Naive thymus-derived CD8-positive, alpha-beta T cell (primary cell): ENCODE data around the gene PXDN. TPM values are rescaled to one million over a fixed set of nuclear protein-coding genes. Genes with fewer than 3 reads are reported as not detected.

ENCODE experiments used
- ATAC-seq, 2 donors: fragments of 150-1000 bp; cut with Tn5 transposase in 1 of 2; sonication (Bioruptor Pico), chemical (Tn5 transposase) in 1 of 2; 1 replicate in 1 of 2; 2 replicates in 1 of 2; pipeline ENCODE4 v1.10.0; 2021; ENCODE audit warnings: mild to moderate bottlenecking in 2 of 2, moderate library complexity in 2 of 2
- POLR2A ChIA-PET: fragments of 350-600 bp; sonication (Branson Sonifier 250); formaldehyde crosslinking; loops from one replicate; lab custom pipeline; 2021; ENCODE audit warnings: antibody characterized with exemption; lab: Charles Lee
- DNase-seq, 10 donors: peaks; one replicate each; pipeline versions ENCODE4 v3.0.0 to v3.0.0-alpha.2; 2020 to 2022
- H3K27ac Mint-ChIP-seq, 10 donors: one replicate each; pipeline ENCODE4 v1.8.0; 2020 to 2022; ENCODE audit warnings: mild to moderate bottlenecking in 10 of 10, mixed read lengths in 10 of 10, moderate library complexity in 4 of 10, inconsistent platforms in 1 of 10
- H3K27me3 Mint-ChIP-seq, 5 donors: one replicate each; pipeline ENCODE4 v1.8.0; 2021 to 2022; ENCODE audit warnings: mixed read lengths in 5 of 5
- H3K36me3 Mint-ChIP-seq, 3 donors: one replicate each; pipeline ENCODE4 v1.8.0; 2020 to 2022; ENCODE audit warnings: mixed read lengths in 3 of 3, mild to moderate bottlenecking in 2 of 3, inconsistent platforms in 1 of 3
- H3K4me1 Mint-ChIP-seq, 4 donors: one replicate each; pipeline ENCODE4 v1.8.0; 2021 to 2022; ENCODE audit warnings: mixed read lengths in 4 of 4
- H3K4me3 Mint-ChIP-seq, 10 donors: one replicate each; pipeline ENCODE4 v1.8.0; 2020 to 2022; ENCODE audit warnings: mild to moderate bottlenecking in 10 of 10, mixed read lengths in 10 of 10, moderate library complexity in 6 of 10, inconsistent platforms in 1 of 10
- H3K9me3 Mint-ChIP-seq, 9 donors: one replicate each; pipeline ENCODE4 v1.8.0; 2020 to 2022; ENCODE audit warnings: mixed read lengths in 9 of 9, mild to moderate bottlenecking in 3 of 9, inconsistent platforms in 1 of 9, moderate library complexity in 1 of 9
- polyA plus RNA-seq, 3 donors: library from polyadenylated mRNA; unstranded; fragments of 300-500 nt; fragmentation: Illumina TruSeq; gene quantifications; one replicate each; pipeline ENCODE4 v1.2.3, GENCODE V29; 2021
- total RNA-seq, 8 experiments: library from RNA in 2 of 8; stranded (reverse) in 2 of 8; gene quantifications; one replicate each; pipeline ENCODE4 v1.2.3 and lab custom pipeline; 2021 to 2026

PXDN gene, protein sequence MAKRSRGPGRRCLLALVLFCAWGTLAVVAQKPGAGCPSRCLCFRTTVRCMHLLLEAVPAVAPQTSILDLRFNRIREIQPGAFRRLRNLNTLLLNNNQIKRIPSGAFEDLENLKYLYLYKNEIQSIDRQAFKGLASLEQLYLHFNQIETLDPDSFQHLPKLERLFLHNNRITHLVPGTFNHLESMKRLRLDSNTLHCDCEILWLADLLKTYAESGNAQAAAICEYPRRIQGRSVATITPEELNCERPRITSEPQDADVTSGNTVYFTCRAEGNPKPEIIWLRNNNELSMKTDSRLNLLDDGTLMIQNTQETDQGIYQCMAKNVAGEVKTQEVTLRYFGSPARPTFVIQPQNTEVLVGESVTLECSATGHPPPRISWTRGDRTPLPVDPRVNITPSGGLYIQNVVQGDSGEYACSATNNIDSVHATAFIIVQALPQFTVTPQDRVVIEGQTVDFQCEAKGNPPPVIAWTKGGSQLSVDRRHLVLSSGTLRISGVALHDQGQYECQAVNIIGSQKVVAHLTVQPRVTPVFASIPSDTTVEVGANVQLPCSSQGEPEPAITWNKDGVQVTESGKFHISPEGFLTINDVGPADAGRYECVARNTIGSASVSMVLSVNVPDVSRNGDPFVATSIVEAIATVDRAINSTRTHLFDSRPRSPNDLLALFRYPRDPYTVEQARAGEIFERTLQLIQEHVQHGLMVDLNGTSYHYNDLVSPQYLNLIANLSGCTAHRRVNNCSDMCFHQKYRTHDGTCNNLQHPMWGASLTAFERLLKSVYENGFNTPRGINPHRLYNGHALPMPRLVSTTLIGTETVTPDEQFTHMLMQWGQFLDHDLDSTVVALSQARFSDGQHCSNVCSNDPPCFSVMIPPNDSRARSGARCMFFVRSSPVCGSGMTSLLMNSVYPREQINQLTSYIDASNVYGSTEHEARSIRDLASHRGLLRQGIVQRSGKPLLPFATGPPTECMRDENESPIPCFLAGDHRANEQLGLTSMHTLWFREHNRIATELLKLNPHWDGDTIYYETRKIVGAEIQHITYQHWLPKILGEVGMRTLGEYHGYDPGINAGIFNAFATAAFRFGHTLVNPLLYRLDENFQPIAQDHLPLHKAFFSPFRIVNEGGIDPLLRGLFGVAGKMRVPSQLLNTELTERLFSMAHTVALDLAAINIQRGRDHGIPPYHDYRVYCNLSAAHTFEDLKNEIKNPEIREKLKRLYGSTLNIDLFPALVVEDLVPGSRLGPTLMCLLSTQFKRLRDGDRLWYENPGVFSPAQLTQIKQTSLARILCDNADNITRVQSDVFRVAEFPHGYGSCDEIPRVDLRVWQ (N-terminal part only)
- 1 to 10 TPM in 1 of 2 experiments, under 1 TPM in 1; 0.42 to 1.1 TPM for total RNA-seq
- polyA plus RNA-seq = 1 to 10 TPM; 1.4 to 2.0 (median 1.9) TPM
- 0 to 8.3 (median 3.6) reads per million in 6 experiments for total RNA-seq (lab: John Stamatoyannopoulos, UW)

DNA sequence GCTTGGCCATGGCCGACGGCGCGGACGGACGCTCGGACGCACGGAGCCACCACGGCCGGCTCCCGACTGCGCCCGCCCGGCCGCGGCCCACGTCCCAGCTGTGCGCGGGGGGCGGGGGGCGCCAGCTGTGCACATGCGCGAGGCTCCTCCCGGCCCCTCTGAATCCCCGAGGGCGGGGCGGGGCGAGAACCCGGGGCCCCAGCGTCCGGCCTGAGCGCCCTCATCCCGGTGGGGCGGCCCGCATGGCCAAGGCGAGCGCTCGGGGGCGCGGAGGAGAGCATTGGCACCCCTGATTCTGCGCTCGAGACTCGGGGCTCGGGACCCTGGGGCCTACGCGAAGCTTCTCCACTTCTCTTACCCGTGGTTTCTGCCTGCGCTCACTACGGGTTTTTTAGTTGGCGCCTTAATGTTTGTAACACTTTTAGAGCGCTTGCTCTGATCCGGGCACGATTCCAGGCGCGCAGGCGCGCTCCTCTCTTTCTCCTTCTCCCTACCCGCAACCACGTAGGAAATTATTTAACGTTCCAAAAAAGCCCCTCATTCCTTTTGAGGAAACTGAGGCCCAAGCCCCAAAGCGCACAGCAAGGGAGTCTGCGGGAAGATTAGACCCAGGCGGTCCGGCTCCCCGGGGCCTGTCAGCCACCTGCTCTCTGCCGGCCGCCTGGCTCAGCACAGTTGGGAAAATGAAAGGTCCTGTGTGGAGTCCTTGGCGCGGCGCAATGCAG, at the start of gene PXDN:
PXDN (minus strand) TSS at position 70 of the 725 bp plus-strand sequence; CDS start at position 10, 60 bp downstream.
- Mint-ChIP-seq H3K4me3 (peak within 1 kb of the TSS in 8 of 10 donors; percentile 38 to 76 (median 69)), H3K27me3 (peaks cover 19 to 76% (median 52%) of the 10 kb centered on the region in 5 donors), H3K9me3 (no peaks in the 10 kb centered on the region), H3K4me1 (peaks cover 0 to 14% (median 10%) of the 10 kb centered on the region in 4 donors), H3K27ac (peak within 1 kb of the TSS in 1 of 10 donors; percentile 9), H3K36me3 (no peaks in the 10 kb centered on the region)
- DNase-seq (no peak), ATAC-seq (no peak)
- POLR2A ChIA-PET = no interaction called here

- ATAC-seq = no peak
- H3K4me1 Mint-ChIP-seq = peaks cover 0 to 23% (median 5%) of the 10 kb centered on the region in 4 donors
- H3K4me3 Mint-ChIP-seq = no peak overlapping the region
- H3K27ac Mint-ChIP-seq = peak overlapping the region in 2 of 10 donors; percentile 35 to 85
- H3K27me3 Mint-ChIP-seq = peaks cover 0 to 3% (median 0%) of the 10 kb centered on the region in 5 donors
- DNase-seq = peak in 1 of 10 donors; percentile 52
- no peaks in the 10 kb centered on the region for H3K9me3 Mint-ChIP-seq
- H3K36me3 Mint-ChIP-seq = no peaks in the 10 kb centered on the region
- POLR2A ChIA-PET = no interaction called here
Measured at GRCh38 chr2:1793868-1794445, 49.6 kb upstream of the PXDN start.

DNA sequence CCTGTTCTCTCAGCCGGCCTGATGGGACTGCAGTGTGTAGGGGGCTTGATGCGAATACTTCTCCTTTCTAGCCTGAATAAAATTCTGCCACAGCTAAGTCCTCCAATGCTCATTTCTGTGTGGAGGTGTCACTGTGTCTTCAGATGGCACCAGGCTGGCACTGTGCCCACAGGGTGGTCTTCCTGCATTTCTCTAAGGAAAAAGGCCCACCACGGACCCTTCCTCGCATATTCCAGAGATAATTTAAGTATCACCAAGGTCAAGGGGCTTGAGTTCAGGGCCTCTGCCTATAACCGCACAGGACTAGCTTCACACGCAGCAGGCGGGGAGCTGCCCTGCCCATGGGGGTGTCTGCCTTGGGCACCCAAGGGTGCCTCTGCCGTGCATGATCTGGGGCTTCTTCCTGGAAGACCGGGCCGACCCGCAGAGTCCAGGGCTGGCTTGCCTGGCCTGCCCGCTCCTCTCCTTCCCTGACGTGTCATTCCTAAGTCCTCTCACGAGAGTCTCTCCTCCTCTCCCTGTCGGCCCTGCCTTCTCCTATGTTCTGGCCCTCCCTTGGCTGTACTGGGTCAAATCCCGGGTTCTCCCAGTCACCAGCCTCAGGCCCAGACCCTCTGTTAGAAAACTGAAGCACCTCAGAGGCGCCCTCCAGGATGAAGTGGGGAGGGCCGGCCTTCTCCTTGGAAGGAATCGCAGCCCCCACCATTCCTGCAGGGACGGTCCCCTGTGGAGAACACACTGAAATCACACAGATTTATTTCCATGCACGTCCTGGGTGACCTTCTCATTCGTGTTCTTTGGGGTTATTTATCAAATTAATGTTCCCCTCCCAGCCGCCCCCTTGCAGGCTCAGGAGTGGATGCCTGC, 48.9 kb upstream of the PXDN start:
- Mint-ChIP-seq H3K27me3 (peaks cover 0 to 8% (median 3%) of the 10 kb centered on the region in 5 donors), H3K27ac (peak overlapping the region in 2 of 10 donors; percentile 83 to 85), H3K4me3 (peak overlapping the region in 1 of 10 donors; percentile 68), H3K4me1 (peaks cover 0 to 16% (median 3%) of the 10 kb centered on the region in 4 donors), H3K9me3 (no peaks in the 10 kb centered on the region), H3K36me3 (no peaks in the 10 kb centered on the region)
- POLR2A ChIA-PET = interaction anchor here (0.6 kb wide), 1 partner anchor 1012 kb away, joined by 4 read pairs; no protein-coding TSS in a partner anchor
- ATAC-seq = no peak
- peak in 1 of 10 donors; percentile 34 for DNase-seq

- H3K4me1 Mint-ChIP-seq = peaks cover 0 to 13% (median 3%) of the 10 kb centered on the region in 4 donors
- peak overlapping the region in 2 of 10 donors; percentile 81 to 82 for H3K27ac Mint-ChIP-seq
- POLR2A ChIA-PET = no interaction called here
- peak overlapping the region in 1 of 10 donors; percentile 33 for H3K4me3 Mint-ChIP-seq
- no peak for ATAC-seq
- no peaks in the 10 kb centered on the region for H3K36me3 Mint-ChIP-seq
- no peak for DNase-seq
- no peaks in the 10 kb centered on the region for H3K9me3 Mint-ChIP-seq
- peaks cover 0 to 17% (median 7%) of the 10 kb centered on the region in 5 donors for H3K27me3 Mint-ChIP-seq
Measured at GRCh38 chr2:1791685-1792435, 47.5 kb upstream of the PXDN start.

DNA sequence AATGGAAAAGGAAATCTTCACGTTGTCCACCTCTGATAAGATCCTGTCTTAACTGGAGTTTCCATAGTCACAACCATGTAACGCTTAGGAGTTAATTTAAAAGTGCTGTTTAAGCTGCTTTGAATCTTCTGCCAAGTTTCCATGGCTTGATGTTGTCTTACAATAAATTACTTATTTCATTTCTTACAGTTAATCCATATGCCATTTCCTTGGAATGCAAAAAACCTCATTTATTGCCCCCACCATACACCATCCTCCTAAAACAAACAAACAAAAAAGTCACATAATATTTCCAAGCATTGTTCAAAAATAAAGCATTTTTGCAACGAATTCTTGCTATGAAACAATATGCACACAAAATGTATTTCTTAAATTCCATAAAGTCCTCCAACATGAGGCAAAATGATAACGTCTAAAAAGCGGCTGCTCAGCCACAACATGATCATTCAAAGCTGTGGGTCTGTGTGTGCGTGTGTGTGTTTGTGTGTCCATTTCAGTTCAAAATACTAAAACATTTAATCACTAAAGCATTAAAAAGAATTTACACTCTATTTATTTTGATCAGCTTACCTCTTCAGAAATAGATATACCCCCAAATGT, 46.8 kb upstream of the PXDN start:
- peaks cover 0 to 17% (median 7%) of the 10 kb centered on the region in 5 donors for H3K27me3 Mint-ChIP-seq
- H3K9me3 Mint-ChIP-seq = no peaks in the 10 kb centered on the region
- POLR2A ChIA-PET = no interaction called here
- ATAC-seq = no peak
- peaks cover 0 to 6% (median 1%) of the 10 kb centered on the region in 4 donors for H3K4me1 Mint-ChIP-seq
- DNase-seq = no peak
- H3K36me3 Mint-ChIP-seq = no peaks in the 10 kb centered on the region
- H3K4me3 Mint-ChIP-seq = no peak overlapping the region
- H3K27ac Mint-ChIP-seq = peak overlapping the region in 1 of 10 donors; percentile 65

GRCh38 chr2:1790473-1790872, 46.2 kb upstream of the PXDN start:
- Mint-ChIP-seq H3K27ac (peak overlapping the region in 3 of 10 donors; percentile 48 to 64 (median 53)), H3K9me3 (no peaks in the 10 kb centered on the region), H3K4me1 (peaks cover 0 to 4% (median 0%) of the 10 kb centered on the region in 4 donors), H3K4me3 (no peak overlapping the region), H3K36me3 (no peaks in the 10 kb centered on the region), H3K27me3 (peaks cover 0 to 17% (median 7%) of the 10 kb centered on the region in 5 donors)
- ATAC-seq (no peak), DNase-seq (no peak)
- POLR2A ChIA-PET = no interaction called here

DNA sequence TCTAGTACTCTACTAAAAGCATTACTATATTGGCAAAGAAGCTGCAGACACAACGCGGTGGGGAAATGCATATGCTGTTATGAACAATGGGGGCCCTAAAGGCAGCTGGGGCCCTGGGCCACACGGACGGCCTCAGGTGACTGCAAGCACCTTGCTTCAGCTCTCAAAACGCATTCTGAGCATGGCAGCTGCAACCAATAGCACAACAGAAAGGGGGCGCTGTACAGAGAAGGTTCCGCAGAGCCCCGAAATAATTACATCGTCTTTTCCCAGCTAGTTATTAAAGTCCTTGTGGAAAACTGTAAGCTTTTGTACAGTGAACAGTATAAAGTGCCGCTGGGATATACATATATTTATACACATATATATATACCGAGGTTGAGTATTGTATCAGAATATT, 45.3 kb upstream of the PXDN start:
- Mint-ChIP-seq H3K27me3 (peaks cover 1 to 17% (median 10%) of the 10 kb centered on the region in 5 donors), H3K36me3 (no peaks in the 10 kb centered on the region), H3K4me3 (no peak overlapping the region), H3K9me3 (no peaks in the 10 kb centered on the region), H3K27ac (no peak overlapping the region), H3K4me1 (peaks cover 0 to 2% (median 0%) of the 10 kb centered on the region in 4 donors)
- POLR2A ChIA-PET = no interaction called here
- ATAC-seq (no peak), DNase-seq (no peak)

GRCh38 chr2:1788478-1788959, 44.2 kb upstream of the PXDN start:
- no peak overlapping the region for H3K4me3 Mint-ChIP-seq
- peaks cover 2 to 17% (median 10%) of the 10 kb centered on the region in 5 donors for H3K27me3 Mint-ChIP-seq
- H3K4me1 Mint-ChIP-seq = no peaks in the 10 kb centered on the region
- ATAC-seq (no peak), DNase-seq (peak in 1 of 10 donors; percentile 56)
- POLR2A ChIA-PET = no interaction called here
- no peaks in the 10 kb centered on the region for H3K36me3 Mint-ChIP-seq
- H3K27ac Mint-ChIP-seq = peak overlapping the region in 4 of 10 donors; percentile 7 to 94 (median 76)
- H3K9me3 Mint-ChIP-seq = no peaks in the 10 kb centered on the region

- no peaks in the 10 kb centered on the region for H3K36me3 Mint-ChIP-seq
- ATAC-seq (no peak), DNase-seq (no peak)
- H3K9me3 Mint-ChIP-seq = no peaks in the 10 kb centered on the region
- H3K4me3 Mint-ChIP-seq = peak overlapping the region in 1 of 10 donors; percentile 48
- POLR2A ChIA-PET = no interaction called here
- H3K27me3 Mint-ChIP-seq = peaks cover 2 to 19% (median 10%) of the 10 kb centered on the region in 5 donors
- peaks cover 0 to under 1% (median 0%) of the 10 kb centered on the region in 4 donors for H3K4me1 Mint-ChIP-seq
- peak overlapping the region in 3 of 10 donors; percentile 8 to 84 (median 31) for H3K27ac Mint-ChIP-seq
Measured at GRCh38 chr2:1787755-1788477, 43.6 kb upstream of the PXDN start.
